ENCODE data around the gene ACTN2. TPM values are rescaled to one million over a fixed set of nuclear protein-coding genes. Genes with fewer than 3 reads are reported as not detected.

ACTN2 gene
- total RNA-seq, 1 donor from 2014 or later, result 3,389 TPM

DNA sequence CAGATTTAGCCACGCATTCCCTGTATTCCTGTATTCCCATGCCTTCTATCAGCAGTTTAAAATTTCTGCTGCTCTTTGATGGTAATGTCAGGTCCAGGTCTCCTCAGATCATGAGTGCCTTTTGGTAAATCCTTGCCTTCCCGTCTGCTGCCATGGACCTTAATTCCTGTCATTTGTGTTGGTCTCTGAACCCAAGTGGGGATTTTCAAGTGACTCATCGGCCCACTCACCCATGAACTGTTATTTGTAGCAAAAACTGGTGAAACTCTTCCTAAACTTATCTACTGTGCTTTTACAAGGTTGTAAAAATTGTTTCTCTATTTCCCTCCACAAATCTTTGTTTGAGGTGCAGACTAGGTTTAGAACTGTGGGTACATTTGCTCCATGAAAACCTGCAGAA, 47.4 kb downstream of the ACTN2 start:
- intact Hi-C loops (cut with DNase I), result no loop called here
- no peak for DNase-seq (ENCODE audit: low spot score)

DNA sequence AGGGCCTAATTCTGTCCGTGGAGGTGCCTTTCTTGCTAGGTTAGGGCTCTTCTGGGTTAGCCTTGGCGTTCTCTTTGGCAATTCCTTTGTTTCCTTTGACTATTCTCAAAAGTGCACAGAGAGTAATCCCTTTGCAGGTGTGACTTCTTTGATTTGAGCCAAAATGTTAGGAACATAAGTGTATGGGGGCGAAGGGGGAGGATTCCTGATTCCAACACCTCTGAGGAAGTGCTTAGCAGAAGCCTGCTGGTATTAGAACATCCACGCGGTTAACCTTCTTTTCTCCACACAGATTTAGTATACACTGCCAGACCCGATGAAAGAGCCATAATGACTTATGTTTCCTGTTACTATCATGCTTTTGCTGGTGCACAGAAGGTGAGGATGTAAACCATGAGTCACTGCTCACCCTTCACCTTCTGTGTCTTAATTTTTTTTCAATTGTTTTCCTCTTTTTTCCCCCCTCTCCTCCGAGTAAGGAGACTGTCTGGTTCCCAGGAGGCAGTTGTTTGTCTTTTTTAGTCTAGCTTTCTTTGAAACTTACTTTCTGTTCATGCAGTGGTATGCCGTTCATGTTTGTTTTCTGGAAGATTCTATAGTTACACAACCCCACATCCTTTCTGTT, 48.0 kb downstream of the ACTN2 start:
- intact Hi-C loops (cut with DNase I), result no loop called here
- no peak for DNase-seq (ENCODE audit: low spot score)

DNA sequence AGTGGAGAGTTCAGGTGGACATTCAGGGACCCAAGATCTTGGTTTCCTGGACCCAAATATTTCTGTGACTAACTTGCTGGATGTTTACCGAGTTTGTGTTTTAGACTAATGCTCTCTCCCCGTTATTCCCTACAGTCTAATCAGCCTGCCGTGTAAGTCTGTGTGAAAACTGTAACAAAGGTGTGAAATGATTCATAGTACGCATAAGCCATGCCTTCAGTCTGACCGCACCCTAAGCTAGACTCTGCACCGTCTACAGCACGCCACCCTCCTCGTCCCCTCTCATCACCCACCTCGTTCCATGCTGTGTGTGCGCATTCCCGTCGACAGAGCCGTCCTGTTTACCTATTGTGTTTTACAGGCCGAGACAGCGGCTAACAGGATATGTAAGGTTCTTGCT, 50.5 kb downstream of the ACTN2 start:
- DNase-seq (ENCODE audit: low spot score), result no peak
- intact Hi-C loops (cut with DNase I), result no loop called here

DNA sequence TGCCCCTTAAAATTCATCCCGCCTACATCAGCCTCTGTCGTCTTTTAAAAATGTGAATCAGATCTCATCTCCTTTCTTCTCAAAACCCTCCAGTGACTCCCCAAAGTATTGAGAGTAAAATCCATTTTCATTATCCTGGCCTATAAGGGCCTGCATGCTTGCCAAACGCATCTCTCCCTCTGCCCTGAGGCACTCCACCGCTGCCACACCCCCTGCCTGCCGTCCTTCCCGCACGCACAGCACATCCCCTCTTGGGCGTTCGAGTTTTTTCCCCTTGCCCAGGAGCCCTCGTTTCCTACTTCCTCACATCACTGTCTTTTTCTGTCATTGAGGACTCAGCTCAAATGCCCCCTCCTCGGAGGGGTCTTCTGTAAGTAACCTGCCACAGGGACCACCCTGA, 55.5 kb downstream of the ACTN2 start:
- intact Hi-C loops (cut with DNase I), result no loop called here
- no peak for DNase-seq (ENCODE audit: low spot score)

DNA sequence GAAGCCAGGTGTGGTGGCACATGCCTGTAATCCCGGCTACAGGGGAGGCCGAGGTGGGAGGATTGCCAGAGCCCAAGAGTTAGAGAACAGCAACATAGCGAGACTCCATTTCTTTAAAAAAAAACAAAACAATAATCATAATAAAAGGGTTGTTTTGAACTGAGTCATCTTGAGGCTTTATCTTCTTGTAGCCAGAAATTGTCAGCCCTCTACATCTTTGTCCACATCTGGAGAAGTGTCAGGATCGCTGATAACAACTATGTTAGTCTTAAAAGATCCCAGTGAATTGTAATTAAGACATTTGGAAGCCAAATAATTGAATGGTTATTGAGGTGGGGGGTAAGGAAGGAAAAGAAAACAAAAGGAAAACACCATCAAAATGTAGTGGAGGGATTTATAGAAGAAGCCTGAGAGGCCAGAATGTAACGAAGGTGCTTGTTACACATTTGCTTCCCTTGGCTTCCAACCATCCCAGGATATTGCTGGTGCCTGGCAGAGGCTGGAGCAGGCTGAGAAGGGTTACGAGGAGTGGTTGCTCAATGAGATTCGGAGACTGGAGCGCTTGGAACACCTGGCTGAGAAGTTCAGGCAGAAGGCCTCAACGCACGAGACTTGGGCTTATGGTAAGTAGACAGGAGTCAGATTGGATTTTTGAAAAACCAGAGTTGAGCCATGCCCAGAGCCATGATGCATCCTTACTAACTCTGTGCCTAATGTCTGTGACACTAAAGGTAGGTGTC, 56.3 kb downstream of the ACTN2 start:
- no peak for DNase-seq (ENCODE audit: low spot score)
- intact Hi-C loops (cut with DNase I), result no loop called here

DNA sequence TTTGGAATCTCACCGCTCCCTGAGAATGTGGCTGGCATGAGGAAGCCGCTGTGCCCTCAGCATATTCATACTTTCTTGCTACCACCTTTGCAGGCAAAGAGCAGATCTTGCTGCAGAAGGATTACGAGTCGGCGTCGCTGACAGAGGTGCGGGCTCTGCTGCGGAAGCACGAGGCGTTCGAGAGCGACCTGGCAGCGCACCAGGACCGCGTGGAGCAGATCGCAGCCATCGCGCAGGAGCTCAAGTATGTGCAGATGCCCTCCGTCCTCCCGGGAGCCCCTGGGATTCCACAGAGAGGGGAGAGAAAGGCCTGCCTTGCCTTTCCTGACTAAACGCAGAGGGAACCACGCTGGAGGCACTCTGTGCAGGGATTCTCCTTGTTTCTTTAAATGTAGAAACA, 58.2 kb downstream of the ACTN2 start:
- intact Hi-C loops (cut with DNase I), result no loop called here
- no peak for DNase-seq (ENCODE audit: low spot score)

DNA sequence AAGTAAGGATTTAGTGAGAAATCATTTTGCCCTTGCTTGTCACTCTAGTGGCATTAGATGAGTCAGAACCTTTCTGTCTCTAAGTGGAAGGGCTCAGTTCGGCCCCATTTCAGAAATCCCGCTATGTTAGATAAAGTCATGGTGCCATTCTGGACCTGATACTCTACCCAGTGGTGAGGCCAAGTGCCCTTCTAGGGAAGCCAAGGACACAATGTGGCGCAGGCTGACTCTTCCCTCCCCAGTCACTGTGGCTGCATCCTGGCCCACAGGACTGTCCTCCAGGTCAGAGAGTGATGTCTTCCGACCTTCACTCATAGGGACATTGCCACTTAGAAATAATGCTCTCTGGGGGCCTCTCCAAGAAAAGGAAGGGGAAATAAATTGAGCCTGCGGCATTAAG, 60.5 kb downstream of the ACTN2 start:
- no peak for DNase-seq (ENCODE audit: low spot score)
- intact Hi-C loops (cut with DNase I), result loop anchor here (5.0 kb wide), 1 partner anchor 54 kb away; no protein-coding TSS in a partner anchor

DNA sequence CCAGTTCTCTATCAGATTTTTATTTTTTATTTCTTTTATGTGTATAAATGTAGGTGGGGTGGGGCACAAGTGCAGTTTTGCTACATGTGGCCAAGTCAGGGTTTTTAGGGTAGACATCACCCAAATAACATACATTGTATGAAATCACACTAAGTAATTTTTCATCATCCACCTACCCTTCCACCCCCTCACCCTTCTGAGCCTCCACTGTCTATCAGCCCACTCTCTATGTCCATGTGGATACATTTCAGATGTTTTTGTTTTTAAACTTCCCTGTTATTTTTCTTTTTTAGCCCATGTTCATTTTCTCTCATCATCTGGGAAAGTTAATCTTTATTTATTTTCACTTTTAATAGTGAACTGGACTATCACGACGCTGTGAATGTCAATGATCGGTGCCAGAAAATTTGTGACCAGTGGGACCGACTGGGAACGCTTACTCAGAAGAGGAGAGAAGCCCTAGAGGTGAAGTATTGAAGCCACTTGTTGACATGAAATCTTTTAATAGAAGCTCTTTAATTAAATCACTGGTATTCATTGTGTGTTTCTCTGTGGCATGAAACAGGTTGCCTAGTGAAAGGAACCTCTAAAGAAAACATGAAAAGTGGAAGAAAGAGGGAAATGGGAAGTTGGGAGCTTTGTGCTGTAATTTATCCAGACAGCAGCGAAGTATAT, 61.1 kb downstream of the ACTN2 start:
- intact Hi-C loops (cut with DNase I), result loop anchor here (5.0 kb wide), 1 partner anchor 55 kb away; no protein-coding TSS in a partner anchor
- no peak for DNase-seq (ENCODE audit: low spot score)

DNA sequence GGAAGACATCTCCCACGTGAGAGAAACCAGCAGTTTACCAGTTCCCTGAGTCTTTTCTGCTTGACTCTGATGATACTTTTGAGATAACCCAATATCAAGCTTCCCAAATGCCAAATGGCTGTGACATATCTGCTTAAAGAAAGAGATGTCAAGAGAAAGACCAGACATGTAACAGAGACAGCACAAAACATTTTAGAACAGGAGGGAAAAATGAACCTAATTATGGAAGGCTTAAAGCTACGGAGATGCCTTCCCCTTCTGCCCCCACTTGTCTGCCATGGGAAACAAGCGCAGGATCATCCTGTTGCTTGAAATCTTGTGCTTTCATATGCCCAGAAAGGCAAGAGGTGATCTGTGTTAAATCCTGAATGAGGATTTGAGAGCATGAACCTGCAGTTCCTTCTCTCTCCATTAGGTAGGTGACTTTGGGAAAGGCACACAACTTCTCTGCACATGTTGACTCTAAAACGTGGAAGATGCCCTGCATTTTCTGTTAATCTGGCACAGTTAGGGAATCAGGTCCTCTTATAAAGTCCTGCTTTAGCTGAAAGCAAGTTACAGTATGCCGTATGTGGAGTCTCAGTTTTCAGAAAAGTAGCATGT, 62.1 kb downstream of the ACTN2 start:
- no peak for DNase-seq (ENCODE audit: low spot score)
- intact Hi-C loops (cut with DNase I), result loop anchor here (5.0 kb wide), 1 partner anchor 56 kb away; no protein-coding TSS in a partner anchor

DNA sequence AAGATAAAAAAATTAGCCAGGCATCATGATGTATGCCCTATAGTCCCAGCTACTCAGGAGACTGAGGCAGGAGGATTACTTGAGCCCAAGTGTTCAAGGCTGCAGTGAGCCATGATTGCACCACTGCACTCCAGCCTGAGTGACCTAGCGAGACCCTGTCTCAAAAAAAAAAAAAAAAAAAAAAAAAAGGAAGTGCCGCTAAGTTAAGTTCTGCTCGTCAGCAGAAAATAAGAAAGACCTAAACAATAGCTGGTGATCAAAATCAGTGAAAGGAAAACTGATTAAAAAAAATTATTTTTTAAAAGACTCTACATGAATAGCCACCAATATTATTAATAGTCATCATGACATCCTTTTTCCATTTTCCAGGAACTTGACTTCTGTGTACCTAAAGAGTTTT, 64.6 kb downstream of the ACTN2 start:
- intact Hi-C loops (cut with DNase I), result loop anchor here (5.0 kb wide), 1 partner anchor 121 kb away; no protein-coding TSS in a partner anchor
- no peak for DNase-seq (ENCODE audit: low spot score)

DNA sequence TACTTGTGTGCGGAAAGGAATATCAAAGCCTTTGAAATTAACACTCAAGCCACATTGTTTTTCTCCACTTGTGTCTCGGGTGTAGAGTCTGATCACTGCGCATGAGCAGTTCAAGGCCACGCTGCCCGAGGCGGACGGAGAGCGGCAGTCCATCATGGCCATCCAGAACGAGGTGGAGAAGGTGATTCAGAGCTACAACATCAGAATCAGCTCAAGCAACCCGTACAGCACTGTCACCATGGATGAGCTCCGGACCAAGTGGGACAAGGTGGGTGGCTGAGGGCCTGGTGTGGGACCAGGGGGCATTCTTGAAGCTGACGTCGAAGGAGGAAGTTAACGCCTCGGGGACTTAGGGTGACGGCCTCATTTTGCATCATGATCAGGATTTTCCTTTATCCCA, 65.1 kb downstream of the ACTN2 start:
- no peak for DNase-seq (ENCODE audit: low spot score)
- intact Hi-C loops (cut with DNase I), result loop anchor here (5.0 kb wide), 1 partner anchor 121 kb away; no protein-coding TSS in a partner anchor

DNA sequence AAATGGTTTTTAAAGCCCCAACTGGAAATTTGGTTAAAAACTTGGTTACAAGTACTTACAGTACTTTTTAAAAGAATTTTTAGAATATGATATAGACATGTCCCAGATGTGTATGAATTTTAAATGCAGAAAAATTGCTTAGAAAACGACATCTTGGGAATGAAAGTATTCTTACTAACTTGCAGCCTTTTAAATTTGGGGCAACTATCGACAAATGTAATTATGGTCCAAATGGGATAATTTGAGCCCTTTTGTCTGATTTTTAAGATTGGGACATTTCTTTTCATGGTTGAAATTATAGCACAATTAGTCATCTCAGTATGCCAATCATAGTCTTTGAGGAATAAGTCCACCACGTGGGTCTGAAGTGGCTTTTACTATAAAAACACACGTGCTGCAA, 65.6 kb downstream of the ACTN2 start:
- intact Hi-C loops (cut with DNase I), result loop anchor here (5.0 kb wide), 1 partner anchor 120 kb away; no protein-coding TSS in a partner anchor
- DNase-seq (ENCODE audit: low spot score), result no peak

DNA sequence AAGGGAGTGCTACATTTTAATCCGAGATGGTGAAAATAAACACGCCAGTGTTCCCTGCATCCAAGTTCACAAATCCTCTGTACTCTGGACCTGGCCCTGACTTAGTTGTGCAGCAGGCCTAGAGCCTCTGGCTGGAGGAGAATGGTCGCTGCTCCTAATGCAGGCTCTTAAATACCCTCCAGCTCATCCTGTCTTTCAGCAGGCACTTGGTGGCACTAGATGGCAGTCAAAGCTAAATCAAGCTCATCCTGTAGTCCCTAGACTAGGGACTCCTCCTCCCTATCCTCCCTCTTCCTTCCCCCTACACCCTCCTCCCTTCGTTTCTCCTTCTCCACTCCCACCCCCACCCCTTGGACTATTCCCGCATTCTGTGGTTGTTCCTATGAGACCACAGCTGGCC, 67.2 kb downstream of the ACTN2 start:
- intact Hi-C loops (cut with DNase I), result loop anchor here (5.0 kb wide), 1 partner anchor 119 kb away; no protein-coding TSS in a partner anchor
- DNase-seq (ENCODE audit: low spot score), result no peak

DNA sequence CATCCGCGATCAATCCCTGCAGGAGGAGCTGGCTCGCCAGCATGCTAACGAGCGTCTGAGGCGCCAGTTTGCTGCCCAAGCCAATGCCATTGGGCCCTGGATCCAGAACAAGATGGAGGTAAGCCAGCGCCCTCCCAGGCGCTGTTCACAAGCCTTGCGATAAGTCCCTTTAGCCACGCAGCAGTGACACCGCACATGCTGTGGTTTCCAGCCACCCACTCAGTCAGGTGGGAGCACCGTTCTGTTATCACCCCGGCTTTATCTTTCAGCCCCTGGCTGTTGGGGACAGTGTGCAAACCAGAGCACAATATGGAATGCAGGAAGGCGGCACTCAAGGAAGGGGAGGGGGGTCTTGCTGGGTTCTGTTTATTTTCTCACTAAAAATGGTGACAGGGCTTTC, 67.7 kb downstream of the ACTN2 start:
- no peak for DNase-seq (ENCODE audit: low spot score)
- intact Hi-C loops (cut with DNase I), result loop anchor here (5.0 kb wide), 1 partner anchor 118 kb away; no protein-coding TSS in a partner anchor

DNA sequence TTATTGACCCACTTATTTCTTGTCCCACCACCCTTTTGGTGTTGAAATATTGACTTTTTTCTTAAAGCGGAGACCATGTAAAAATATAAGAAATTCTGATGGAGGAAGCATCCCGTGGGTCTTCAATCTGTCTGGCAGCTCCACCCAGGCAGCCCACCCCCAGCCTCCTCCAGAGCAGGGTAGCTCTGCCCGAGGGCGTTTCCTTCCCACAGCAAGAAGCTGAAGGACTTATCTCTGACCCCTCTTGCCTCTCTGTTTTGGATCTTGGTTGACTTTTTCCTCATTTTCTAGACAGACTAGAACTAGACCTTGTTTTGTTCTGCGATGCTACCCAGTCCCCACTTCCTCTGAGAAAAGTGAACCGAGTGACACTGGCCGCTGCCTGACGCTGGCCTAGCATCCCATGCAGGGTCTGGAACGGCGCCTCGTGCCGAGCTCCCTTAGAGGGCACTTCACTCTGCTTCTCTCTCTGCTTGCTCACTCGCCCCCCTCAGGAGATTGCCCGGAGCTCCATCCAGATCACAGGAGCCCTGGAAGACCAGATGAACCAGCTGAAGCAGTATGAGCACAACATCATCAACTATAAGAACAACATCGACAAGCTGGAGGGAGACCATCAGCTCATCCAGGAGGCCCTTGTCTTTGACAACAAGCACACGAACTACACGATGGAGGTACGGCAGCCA, 68.4 kb downstream of the ACTN2 start:
- no peak for DNase-seq (ENCODE audit: low spot score)
- intact Hi-C loops (cut with DNase I), result loop anchor here (5.0 kb wide), 1 partner anchor 118 kb away; no protein-coding TSS in a partner anchor

DNA sequence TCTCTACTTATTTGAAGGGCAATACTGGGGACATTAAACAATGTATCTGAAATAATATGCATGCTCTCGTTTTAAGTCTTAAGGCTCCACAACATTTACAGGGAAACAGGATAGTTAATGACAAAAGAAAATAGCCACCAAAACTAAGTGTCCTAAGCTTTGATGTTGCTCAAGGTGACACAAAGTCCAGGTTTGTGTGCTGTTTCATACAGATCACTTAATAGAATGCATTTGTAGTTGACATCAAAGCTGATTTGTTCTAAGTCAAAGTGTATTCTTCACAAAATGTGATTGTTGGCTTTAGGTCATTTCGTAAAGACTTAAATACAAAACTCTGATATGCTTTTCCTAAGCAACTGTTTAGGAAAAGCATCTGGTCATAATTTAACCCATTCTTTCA, 71.3 kb downstream of the ACTN2 start:
- intact Hi-C loops (cut with DNase I), result no loop called here
- DNase-seq (ENCODE audit: low spot score), result no peak

DNA sequence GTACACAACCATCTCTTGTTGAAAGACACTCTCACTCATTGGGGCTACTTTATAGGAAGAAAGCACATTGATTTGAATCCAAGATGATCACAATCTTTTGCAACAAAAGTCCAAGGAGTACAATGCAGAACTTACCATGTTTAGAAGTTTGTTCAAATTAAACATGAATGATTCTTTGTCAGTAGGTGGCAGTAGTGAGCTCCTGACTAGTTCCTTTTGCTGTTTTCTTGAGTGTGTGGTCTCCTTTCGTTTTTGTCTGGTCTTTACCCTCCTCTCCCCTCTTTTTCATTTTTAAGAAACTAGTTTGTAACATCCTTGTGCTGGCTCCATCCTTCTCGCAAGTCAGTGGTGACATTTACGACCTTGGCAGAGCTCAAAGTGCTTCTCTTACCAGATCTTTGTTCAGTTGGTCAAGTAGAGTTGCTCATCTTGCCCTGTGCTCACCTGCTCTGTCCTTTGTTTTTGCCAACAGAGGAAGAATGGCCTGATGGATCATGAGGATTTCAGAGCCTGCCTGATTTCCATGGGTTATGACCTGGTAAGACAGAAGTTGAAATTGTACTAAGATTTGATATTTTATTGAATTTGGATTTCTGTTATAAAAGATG, 73.1 kb downstream of the ACTN2 start:
- no peak for DNase-seq (ENCODE audit: low spot score)
- intact Hi-C loops (cut with DNase I), result no loop called here

DNA sequence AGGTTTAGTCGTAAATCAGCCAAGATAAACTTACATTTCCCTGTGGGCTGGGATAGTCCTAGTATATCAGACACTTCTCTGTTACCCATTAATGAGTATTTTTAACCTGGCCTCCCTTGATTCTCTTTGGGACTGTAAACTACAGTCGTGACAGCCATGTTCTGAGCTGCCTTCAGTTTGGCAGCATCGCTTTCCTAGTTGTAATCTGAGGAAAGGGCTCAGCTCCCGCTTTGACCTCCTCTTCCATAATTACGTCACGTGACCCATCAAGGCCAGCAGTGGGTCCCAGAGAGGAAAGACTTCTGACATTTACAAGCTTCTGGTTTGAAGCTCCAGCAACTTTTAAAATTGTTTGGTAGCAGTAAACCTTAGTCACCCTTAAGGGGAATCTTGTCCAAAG, 74.2 kb downstream of the ACTN2 start:
- no peak for DNase-seq (ENCODE audit: low spot score)
- intact Hi-C loops (cut with DNase I), result loop anchor here (10.0 kb wide), 1 partner anchor 156 kb away; the partner anchor contains the start of gene HEATR1

DNA sequence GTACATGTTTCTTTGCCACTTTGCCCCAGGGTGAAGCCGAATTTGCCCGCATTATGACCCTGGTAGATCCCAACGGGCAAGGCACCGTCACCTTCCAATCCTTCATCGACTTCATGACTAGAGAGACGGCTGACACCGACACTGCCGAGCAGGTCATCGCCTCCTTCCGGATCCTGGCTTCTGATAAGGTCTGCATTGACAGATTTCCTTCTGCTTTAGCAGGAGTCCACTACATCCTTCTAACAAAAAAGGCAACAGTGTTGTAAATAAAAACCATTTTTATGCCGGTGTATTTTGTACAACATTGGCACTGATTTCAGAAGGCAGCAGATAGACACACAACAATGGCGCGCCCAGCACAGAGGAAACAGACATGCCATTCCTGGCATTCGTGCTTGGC, 74.7 kb downstream of the ACTN2 start:
- DNase-seq (ENCODE audit: low spot score), result no peak
- intact Hi-C loops (cut with DNase I), result loop anchor here (10.0 kb wide), 1 partner anchor 156 kb away; the partner anchor contains the start of gene HEATR1

Data from cardiac septum (tissue), 1 donor.